Esophagus muscularis mucosa (tissue), 4 donors: Measurements from ENCODE around the gene PTTG1IP. TPM values are rescaled to one million over a fixed set of nuclear protein-coding genes. Genes with fewer than 3 reads are reported as not detected.

Experiments
- DNase-seq: peaks from one replicate; pipeline ENCODE4 v3.0.0-alpha.2; 2017; ENCODE audit errors: extremely low spot score
- H3K27ac ChIP-seq, 4 donors: fragments of 200-600 bp; sonication (generic); replicated peaks in 1 of 4; 1 replicate in 3 of 4; 2 replicates in 1 of 4; pipeline ENCODE4 v1.5.1; 2016 to 2019; ENCODE audit warnings: mild to moderate bottlenecking in 1 of 4
- H3K27me3 ChIP-seq, 4 donors: fragments of 200-600 bp; sonication (generic); one replicate each; pipeline versions ENCODE4 v1.5.1 to v1.6.0; 2016 to 2019
- H3K36me3 ChIP-seq, 4 donors: fragments of 200-600 bp; sonication (generic); one replicate each; pipeline ENCODE4 v1.5.1; 2016 to 2019
- H3K4me1 ChIP-seq, 4 donors: fragments of 200-600 bp; sonication (generic); one replicate each; pipeline ENCODE4 v1.5.1; 2016 to 2019
- H3K4me3 ChIP-seq, 4 donors: fragments of 200-600 bp; sonication (generic); 1 replicate in 2 of 4; 2 replicates in 2 of 4; pipeline ENCODE4 v1.5.1; 2016 to 2019; ENCODE audit warnings: mild to moderate bottlenecking in 4 of 4, moderate library complexity in 1 of 4
- H3K9me3 ChIP-seq, 4 donors: fragments of 200-600 bp; sonication (generic); 1 replicate in 3 of 4; 2 replicates in 1 of 4; pipeline ENCODE4 v1.5.1; 2016 to 2019
- EP300 ChIP-seq: sonication (generic); formaldehyde crosslinking; IDR thresholded peaks from one replicate; pipeline ENCODE4 v1.6.1; 2017; ENCODE audit warnings: antibody characterized with exemption
- POLR2A ChIP-seq: fragments of 450-650 bp; IDR thresholded peaks from one replicate; pipeline ENCODE4 v1.6.1; 2017; ENCODE audit warnings: antibody characterized with exemption, moderate library complexity, mild to moderate bottlenecking, low read depth
- POLR2AphosphoS5 ChIP-seq, 2 donors: sonication (generic); formaldehyde crosslinking; IDR thresholded peaks; one replicate each; pipeline ENCODE4 v1.6.1; 2017; ENCODE audit warnings: antibody characterized with exemption in 2 of 2
- WGBS: methylation state at CpG from one replicate; pipeline ENCODE4 v1.1.5; 2018; 5-methylcytosine and 5-hydroxymethylcytosine counted together
- intact Hi-C: fragments of 100-400 bp; cut with DNase I; formaldehyde crosslinking; loops from one replicate; pipeline ENCODE4 v1.15.1; 2023
- total RNA-seq, 4 donors: library from RNA; depleted of rRNA; stranded (reverse); fragments of >200 nt; gene quantifications; one replicate each; pipeline versions ENCODE4 v1.1.0 to v1.2.1, GENCODE V29; 2016
- TF ChIP-seq, protein P1 (sequence below), 3 experiments: fragments of 200-600 bp in 2 of 3; fragments of 450-650 bp in 1 of 3; sonication (generic) in 2 of 3; IDR thresholded peaks; one replicate each; pipeline ENCODE4 v1.5.1; 2017 to 2019; ENCODE audit warnings: antibody characterized with exemption in 3 of 3, mild to moderate bottlenecking in 2 of 3, moderate library complexity in 1 of 3

PTTG1IP gene
- total RNA-seq, 4 donors from 2014 or later = 222 to 382 (median 302) TPM

DNA sequence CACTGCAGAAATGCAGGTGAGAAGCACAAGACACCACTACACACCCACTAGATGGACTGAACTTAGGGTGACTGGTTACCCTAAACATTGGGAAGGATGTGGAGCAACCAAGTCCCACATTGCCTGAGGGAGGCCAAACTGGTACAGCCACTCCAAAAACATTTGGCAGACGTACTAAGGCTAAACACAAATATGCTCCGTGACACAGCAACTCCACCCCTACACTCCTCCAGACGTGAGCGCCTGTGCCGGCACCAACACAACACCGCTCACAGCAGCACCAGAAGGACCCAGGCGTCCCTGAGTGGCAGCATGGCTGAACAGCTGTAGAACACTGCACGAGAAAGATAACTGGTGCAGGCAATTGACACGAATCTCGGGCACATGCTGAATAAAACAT, 14.7 kb downstream of the PTTG1IP start:
- no peaks in the 10 kb centered on the region for H3K9me3 ChIP-seq
- no peak for DNase-seq
- WGBS = 60% methylated on average over 7 of the region's 10 CpGs
- H3K27ac ChIP-seq = no peak overlapping the region
- H3K4me1 ChIP-seq = peaks cover 23 to 68% (median 54%) of the 10 kb centered on the region in 4 donors
- peaks cover 28 to 98% (median 81%) of the 10 kb centered on the region in 4 donors for H3K36me3 ChIP-seq
- intact Hi-C loops = no loop called here
- TF ChIP-seq, protein P1, sequence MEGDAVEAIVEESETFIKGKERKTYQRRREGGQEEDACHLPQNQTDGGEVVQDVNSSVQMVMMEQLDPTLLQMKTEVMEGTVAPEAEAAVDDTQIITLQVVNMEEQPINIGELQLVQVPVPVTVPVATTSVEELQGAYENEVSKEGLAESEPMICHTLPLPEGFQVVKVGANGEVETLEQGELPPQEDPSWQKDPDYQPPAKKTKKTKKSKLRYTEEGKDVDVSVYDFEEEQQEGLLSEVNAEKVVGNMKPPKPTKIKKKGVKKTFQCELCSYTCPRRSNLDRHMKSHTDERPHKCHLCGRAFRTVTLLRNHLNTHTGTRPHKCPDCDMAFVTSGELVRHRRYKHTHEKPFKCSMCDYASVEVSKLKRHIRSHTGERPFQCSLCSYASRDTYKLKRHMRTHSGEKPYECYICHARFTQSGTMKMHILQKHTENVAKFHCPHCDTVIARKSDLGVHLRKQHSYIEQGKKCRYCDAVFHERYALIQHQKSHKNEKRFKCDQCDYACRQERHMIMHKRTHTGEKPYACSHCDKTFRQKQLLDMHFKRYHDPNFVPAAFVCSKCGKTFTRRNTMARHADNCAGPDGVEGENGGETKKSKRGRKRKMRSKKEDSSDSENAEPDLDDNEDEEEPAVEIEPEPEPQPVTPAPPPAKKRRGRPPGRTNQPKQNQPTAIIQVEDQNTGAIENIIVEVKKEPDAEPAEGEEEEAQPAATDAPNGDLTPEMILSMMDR (IDR thresholded peaks at IDR 0.05) = no peak
- TF ChIP-seq POLR2A (no peak), POLR2AphosphoS5 (IDR thresholded peaks at IDR 0.05) (no peak), EP300 (no peak)
- no peak overlapping the region for H3K4me3 ChIP-seq
- H3K27me3 ChIP-seq = no peaks in the 10 kb centered on the region

DNA sequence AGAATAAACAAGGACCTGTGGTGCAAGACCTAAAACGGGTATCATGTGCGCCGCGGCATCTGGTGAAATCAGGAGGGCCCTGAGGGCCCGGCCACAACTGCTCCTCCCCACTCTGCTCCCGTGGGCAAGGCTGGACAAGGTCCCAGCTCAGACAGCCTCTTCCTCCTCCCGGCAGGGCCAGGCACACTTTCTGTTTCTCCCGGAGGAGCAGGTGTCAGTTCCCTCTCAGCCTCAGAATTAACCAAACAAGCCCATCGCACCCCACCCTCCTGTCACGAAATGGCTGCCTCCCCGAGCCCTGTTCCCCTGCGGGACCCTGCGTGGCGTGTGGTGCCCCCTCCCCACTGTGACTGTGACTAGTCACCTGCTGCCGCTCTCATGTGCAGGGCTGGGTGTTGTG, 15.2 kb downstream of the PTTG1IP start:
- WGBS = 82% methylated on average over 15 of the region's 15 CpGs
- Histone ChIP-seq H3K4me1 (peaks cover 23 to 69% (median 55%) of the 10 kb centered on the region in 4 donors), H3K27me3 (no peaks in the 10 kb centered on the region), H3K9me3 (no peaks in the 10 kb centered on the region), H3K36me3 (peaks cover 24 to 98% (median 80%) of the 10 kb centered on the region in 4 donors), H3K4me3 (no peak overlapping the region), H3K27ac (no peak overlapping the region)
- no peak for TF ChIP-seq EP300
- intact Hi-C loops = no loop called here
- DNase-seq = no peak

DNA sequence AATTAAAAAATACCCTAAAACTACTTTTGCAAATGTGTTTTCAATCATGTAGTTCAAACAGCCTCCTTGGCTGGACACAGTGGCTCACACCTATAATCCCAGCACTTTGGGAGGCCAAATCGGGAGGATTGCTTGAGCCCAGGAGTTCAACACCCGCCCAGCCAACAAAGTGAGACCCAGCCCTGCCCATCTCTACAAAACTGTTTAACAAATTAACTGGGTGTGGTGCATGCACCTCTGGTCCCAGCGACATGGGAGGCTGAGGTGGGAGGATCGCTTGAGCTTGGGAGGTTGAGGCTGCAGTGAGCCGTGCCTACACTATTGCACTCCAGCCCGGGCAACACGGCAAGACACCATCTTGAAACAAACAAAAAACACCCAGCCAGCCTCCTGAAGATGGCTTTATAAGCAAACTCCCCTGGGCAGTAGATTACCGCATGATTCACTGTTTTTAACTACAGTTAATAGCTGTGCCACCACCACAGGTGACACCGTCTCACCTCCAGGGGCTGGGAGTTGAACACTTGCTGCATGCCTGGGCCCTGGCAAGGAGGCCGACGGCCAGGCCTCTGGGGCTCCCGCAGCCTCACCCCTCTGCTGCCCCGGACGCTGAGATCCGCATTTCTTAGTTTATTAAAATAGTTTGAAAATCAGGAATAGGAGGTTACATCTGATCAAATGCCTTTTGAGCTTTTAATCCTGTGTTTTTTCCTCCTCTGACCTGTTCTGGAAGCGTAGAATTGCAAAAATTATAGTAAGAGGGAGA, 16.2 kb downstream of the PTTG1IP start:
- WGBS = 94% methylated on average over 16 of the region's 16 CpGs
- H3K9me3 ChIP-seq = no peaks in the 10 kb centered on the region
- H3K4me1 ChIP-seq = peaks cover 23 to 69% (median 51%) of the 10 kb centered on the region in 4 donors
- no peak overlapping the region for H3K4me3 ChIP-seq
- no peaks in the 10 kb centered on the region for H3K27me3 ChIP-seq
- peaks cover 21 to 98% (median 84%) of the 10 kb centered on the region in 4 donors for H3K36me3 ChIP-seq
- no peak overlapping the region for H3K27ac ChIP-seq
- TF ChIP-seq POLR2A = no peak
- TF ChIP-seq, protein P1 (IDR thresholded peaks at IDR 0.05) = no peak
- no peak for TF ChIP-seq EP300
- no peak for TF ChIP-seq POLR2AphosphoS5 (IDR thresholded peaks at IDR 0.05)
- intact Hi-C loops = no loop called here
- no peak for DNase-seq

DNA sequence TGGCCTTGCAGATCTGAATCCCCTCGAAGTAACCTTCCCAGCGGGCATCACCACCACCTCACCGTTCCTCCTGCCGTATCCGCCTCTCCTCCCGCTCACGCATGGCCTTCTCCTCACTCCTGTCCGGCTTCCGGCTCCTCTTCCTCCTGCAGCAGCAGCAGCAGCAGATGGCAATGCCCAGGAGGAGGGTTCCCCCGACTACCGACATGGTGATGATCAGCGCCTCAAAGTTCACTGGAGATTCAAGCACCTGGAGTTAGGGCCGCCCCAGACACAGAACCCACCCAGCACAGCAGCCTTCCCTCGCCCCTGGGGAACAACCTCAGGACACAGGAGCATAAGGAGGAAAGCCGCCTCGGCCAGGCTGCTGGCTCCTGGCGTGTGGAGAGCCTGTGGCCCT, 17.4 kb downstream of the PTTG1IP start:
- 85% methylated on average over 17 of the region's 17 CpGs for WGBS
- no peak for DNase-seq

DNA sequence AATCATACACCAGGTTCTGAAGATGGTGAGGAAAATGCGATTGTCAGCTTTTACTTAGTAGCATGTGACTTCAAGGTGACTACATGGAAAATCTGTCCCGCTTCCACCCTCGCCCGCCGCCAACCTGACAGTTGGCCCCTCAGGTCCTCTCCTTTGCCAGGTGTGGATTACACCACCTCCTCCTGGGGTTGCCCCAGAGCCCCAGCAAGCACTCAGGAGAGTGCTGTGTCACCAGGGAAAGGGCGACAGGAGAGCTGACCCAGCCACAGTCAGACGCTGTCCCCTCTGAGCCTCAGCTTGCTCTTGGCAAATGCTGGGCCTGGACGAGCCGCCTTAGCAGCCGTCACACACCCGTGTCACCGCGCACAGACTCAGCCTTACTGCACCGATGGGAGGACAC, 17.9 kb downstream of the PTTG1IP start:
- TF ChIP-seq POLR2AphosphoS5 (IDR thresholded peaks at IDR 0.05) (no peak), EP300 (no peak), POLR2A (no peak)
- TF ChIP-seq, protein P1 (IDR thresholded peaks at IDR 0.05) = no peak
- intact Hi-C loops = no loop called here
- 89% methylated on average over 14 of the region's 14 CpGs for WGBS
- peaks cover 17 to 55% (median 37%) of the 10 kb centered on the region in 4 donors for H3K4me1 ChIP-seq
- no peak overlapping the region for H3K4me3 ChIP-seq
- H3K36me3 ChIP-seq = peaks cover 32 to 98% (median 90%) of the 10 kb centered on the region in 4 donors
- H3K9me3 ChIP-seq = no peaks in the 10 kb centered on the region
- no peak for DNase-seq
- peak overlapping the region in 1 of 4 donors; percentile 21 for H3K27ac ChIP-seq
- no peaks in the 10 kb centered on the region for H3K27me3 ChIP-seq

More for the DNA sequence above, 17.4 kb downstream of the PTTG1IP start:
- H3K4me1 ChIP-seq = peaks cover 17 to 58% (median 40%) of the 10 kb centered on the region in 4 donors
- no peaks in the 10 kb centered on the region for H3K27me3 ChIP-seq
- no peak for TF ChIP-seq POLR2AphosphoS5 (IDR thresholded peaks at IDR 0.05)
- intact Hi-C loops = no loop called here
- H3K36me3 ChIP-seq = peaks cover 26 to 98% (median 90%) of the 10 kb centered on the region in 4 donors
- H3K27ac ChIP-seq = peak overlapping the region in 3 of 4 donors; percentile 18 to 28 (median 21)
- H3K4me3 ChIP-seq = no peak overlapping the region
- no peaks in the 10 kb centered on the region for H3K9me3 ChIP-seq
